MM.1S (cell line): ENCODE results near the gene KCNA2.
A peak's percentile ranks its signal among the peaks of the same experiment; 100 is the strongest.

Experiments
- DNase-seq: peaks from one replicate; pipeline ENCODE4 v3.0.0-alpha.2; 2015
- H2AFZ ChIP-seq: fragments of 300-600 bp; sonication (generic); 2 replicates; pipeline ENCODE4 v1.6.0; 2016; ENCODE audit warnings: antibody characterized with exemption, low read length
- H3F3A ChIP-seq: fragments of 300-600 bp; sonication (generic); 2 replicates; pipeline ENCODE4 v1.6.1; 2016; ENCODE audit warnings: mild to moderate bottlenecking, antibody characterized with exemption, low read length, moderate library complexity, mixed read lengths; ENCODE audit not compliant: insufficient read depth
- H3K27ac ChIP-seq: fragments of 300-600 bp; sonication (generic); 2 replicates; pipeline ENCODE4 v1.5.1; 2016; ENCODE audit warnings: mild to moderate bottlenecking, low read length
- H3K27me3 ChIP-seq: fragments of 300-600 bp; sonication (generic); replicated peaks from 2 replicates; pipeline ENCODE4 v1.6.0; 2016; ENCODE audit warnings: low read length; ENCODE audit not compliant: insufficient read depth
- H3K36me3 ChIP-seq: fragments of 300-600 bp; sonication (generic); replicated peaks from 2 replicates; pipeline ENCODE4 v1.6.1; 2016; ENCODE audit warnings: mild to moderate bottlenecking, low read length, mixed read lengths; ENCODE audit not compliant: insufficient read depth
- H3K4me1 ChIP-seq: fragments of 300-600 bp; sonication (generic); 2 replicates; pipeline ENCODE4 v1.6.1; 2016; ENCODE audit warnings: low read length, mixed read lengths
- H3K4me2 ChIP-seq: fragments of 300-600 bp; sonication (generic); 2 replicates; pipeline ENCODE4 v1.6.0; 2016; ENCODE audit warnings: low read depth, low read length
- H3K4me3 ChIP-seq: fragments of 300-600 bp; sonication (generic); 2 replicates; pipeline ENCODE4 v1.5.1; 2016; ENCODE audit warnings: low read length, mixed read lengths
- H3K79me2 ChIP-seq: fragments of 300-600 bp; sonication (generic); 2 replicates; pipeline ENCODE4 v1.6.1; 2016; ENCODE audit warnings: mixed run types, low read length, mixed read lengths
- H3K9ac ChIP-seq: fragments of 300-600 bp; sonication (generic); 2 replicates; pipeline ENCODE4 v1.6.1; 2016; ENCODE audit warnings: low read length, mixed read lengths
- H3K9me2 ChIP-seq: fragments of 300-600 bp; sonication (generic); replicated peaks from 2 replicates; pipeline ENCODE4 v1.6.1; 2016; ENCODE audit warnings: mild to moderate bottlenecking, low read length, mixed read lengths; ENCODE audit not compliant: insufficient read depth
- H3K9me3 ChIP-seq: fragments of 300-600 bp; sonication (generic); replicated peaks from 2 replicates; pipeline ENCODE4 v1.6.1; 2016; ENCODE audit warnings: mild to moderate bottlenecking, low read length, mixed read lengths; ENCODE audit not compliant: insufficient read depth
- H4K20me1 ChIP-seq: fragments of 300-600 bp; sonication (generic); 2 replicates; pipeline ENCODE4 v1.6.1; 2016; ENCODE audit warnings: mild to moderate bottlenecking, low read length, moderate library complexity, mixed read lengths; ENCODE audit not compliant: insufficient read depth
- CTCF ChIP-seq: fragments of 300-600 bp; sonication (generic); IDR thresholded peaks from 2 replicates; pipeline ENCODE4 v1.5.1; 2016; ENCODE audit warnings: antibody characterized with exemption, low read length, mixed read lengths
- EZH2 ChIP-seq: fragments of 300-600 bp; sonication (generic); optimal IDR thresholded peaks from 2 replicates; pipeline ENCODE3; 2017; ENCODE audit warnings: low read depth, mild to moderate bottlenecking, antibody characterized with exemption, low read length, mixed read lengths
- EZH2phosphoT487 ChIP-seq: fragments of 300-600 bp; sonication (generic); IDR thresholded peaks from 2 replicates; pipeline ENCODE4 v1.6.1; 2018; ENCODE audit warnings: antibody characterized with exemption, low read length

The KCNA2 gene

GRCh38 chr1:110647254-110647891, 41.2 kb upstream of the KCNA2 start:
- no peaks in the 10 kb centered on the region for H3K79me2 ChIP-seq
- no peak for DNase-seq
- no peaks in the 10 kb centered on the region for H3K9me2 ChIP-seq
- no peaks in the 10 kb centered on the region for H3K27me3 ChIP-seq
- no peaks in the 10 kb centered on the region for H3K36me3 ChIP-seq
- TF ChIP-seq EZH2phosphoT487 (no peak), CTCF (no peak), EZH2 (no peak)
- peaks cover 20% of the 10 kb centered on the region for H3K4me1 ChIP-seq
- no peak overlapping the region for H2AFZ ChIP-seq
- H4K20me1 ChIP-seq, result no peaks in the 10 kb centered on the region
- H3F3A ChIP-seq, result no peaks in the 10 kb centered on the region
- H3K4me3 ChIP-seq, result no peak overlapping the region
- H3K4me2 ChIP-seq, result peak overlapping the region; percentile 41; the same call in 1 of the 2 replicates
- H3K9me3 ChIP-seq, result no peaks in the 10 kb centered on the region
- peak overlapping the region; percentile 38; the same call in 1 of the 2 replicates for H3K27ac ChIP-seq
- no peak overlapping the region for H3K9ac ChIP-seq

DNA sequence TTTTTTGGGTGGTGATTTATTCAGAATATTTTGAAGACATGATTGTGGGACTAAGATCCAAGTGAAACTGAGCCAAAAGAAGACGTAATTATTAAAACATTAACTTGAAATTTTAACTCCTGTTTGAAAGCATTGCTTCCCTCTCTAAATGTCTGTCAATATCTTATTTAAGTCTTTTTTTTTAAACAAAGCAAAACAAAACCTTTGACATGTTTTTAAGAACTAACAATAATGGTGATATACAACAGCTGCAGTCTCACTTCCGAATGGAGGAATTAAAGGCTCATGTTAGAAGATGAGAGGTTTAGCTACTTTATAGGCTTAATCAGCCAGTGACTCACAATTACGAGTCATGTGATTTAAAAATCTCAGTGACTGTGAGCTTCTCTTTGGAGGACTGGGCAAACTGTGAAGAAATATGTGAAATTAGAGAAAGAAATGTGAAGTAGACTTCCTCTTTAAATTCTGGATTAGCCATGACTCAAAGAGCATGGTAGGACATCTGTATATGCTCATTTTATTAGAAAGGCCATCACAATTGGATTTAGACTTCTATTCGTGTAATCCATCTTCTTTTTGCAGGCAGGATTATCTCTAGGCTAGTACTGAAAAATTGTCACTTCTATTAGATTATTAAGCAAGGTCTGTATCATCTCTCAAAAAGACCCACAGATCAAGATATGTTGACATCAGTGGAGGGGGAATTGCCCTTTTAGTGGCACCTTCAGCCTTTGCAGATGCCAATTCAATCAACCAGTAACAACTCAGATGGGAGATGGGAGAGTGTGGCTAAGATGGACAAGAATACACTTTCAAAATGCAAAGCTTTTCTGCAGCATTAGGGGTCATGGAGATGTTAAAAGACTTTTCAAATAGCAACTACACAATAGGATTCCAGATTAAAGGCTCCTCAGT, 39.9 kb upstream of the KCNA2 start:
- DNase-seq, result no peak
- peaks cover 29% of the 10 kb centered on the region for H3K4me1 ChIP-seq
- H3K36me3 ChIP-seq, result no peaks in the 10 kb centered on the region
- H3K9ac ChIP-seq, result no peak overlapping the region
- H2AFZ ChIP-seq, result no peak overlapping the region
- H3F3A ChIP-seq, result no peaks in the 10 kb centered on the region
- no peak overlapping the region for H3K27ac ChIP-seq
- no peaks in the 10 kb centered on the region for H4K20me1 ChIP-seq
- H3K9me2 ChIP-seq, result no peaks in the 10 kb centered on the region
- TF ChIP-seq EZH2phosphoT487, result no peak
- no peak for TF ChIP-seq CTCF
- TF ChIP-seq EZH2, result no peak
- H3K27me3 ChIP-seq, result no peaks in the 10 kb centered on the region
- no peak overlapping the region for H3K4me2 ChIP-seq
- no peaks in the 10 kb centered on the region for H3K79me2 ChIP-seq
- no peaks in the 10 kb centered on the region for H3K9me3 ChIP-seq
- no peak overlapping the region for H3K4me3 ChIP-seq

DNA sequence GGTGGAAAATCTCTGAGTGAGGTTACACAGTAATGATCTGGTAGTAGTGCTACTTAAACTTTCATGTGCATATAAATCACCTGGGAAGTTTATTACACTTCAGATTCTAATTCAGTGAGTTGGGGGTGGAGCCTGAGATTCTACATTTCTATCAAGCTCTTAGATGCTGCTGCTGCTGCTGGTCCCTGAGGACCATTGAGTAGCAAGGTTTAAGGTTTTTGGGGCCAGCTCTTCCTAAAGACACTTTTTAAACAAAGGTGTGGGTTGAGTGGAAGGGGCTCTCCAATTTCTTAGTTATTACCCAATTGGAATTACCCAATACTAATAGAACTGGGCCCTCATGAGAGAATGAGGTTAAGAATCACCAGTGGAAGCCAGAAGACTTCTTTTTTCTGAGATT, 39.1 kb upstream of the KCNA2 start:
- H3K4me1 ChIP-seq, result peaks cover 29% of the 10 kb centered on the region
- H3K27ac ChIP-seq, result no peak overlapping the region
- H4K20me1 ChIP-seq, result no peaks in the 10 kb centered on the region
- H2AFZ ChIP-seq, result no peak overlapping the region
- no peak overlapping the region for H3K4me3 ChIP-seq
- no peaks in the 10 kb centered on the region for H3K36me3 ChIP-seq
- no peak for TF ChIP-seq EZH2
- no peak for TF ChIP-seq EZH2phosphoT487
- no peaks in the 10 kb centered on the region for H3K27me3 ChIP-seq
- no peaks in the 10 kb centered on the region for H3F3A ChIP-seq
- H3K9me3 ChIP-seq, result no peaks in the 10 kb centered on the region
- H3K9ac ChIP-seq, result no peak overlapping the region
- DNase-seq, result no peak
- no peak overlapping the region for H3K4me2 ChIP-seq
- H3K79me2 ChIP-seq, result no peaks in the 10 kb centered on the region
- H3K9me2 ChIP-seq, result no peaks in the 10 kb centered on the region
